B cell (primary cell): Measurements from ENCODE around the gene TRIM16. TPM values are rescaled to one million over a fixed set of nuclear protein-coding genes. Genes with fewer than 3 reads are reported as not detected.
"Not testable (repeated sequence)": the region's sequence is repeated elsewhere in the genome, so short reads cannot be mapped to it uniquely, and the experiment has no call there.

Source experiments
- ATAC-seq: fragments of 200-7000 bp; cut with Tn5 transposase; one replicate; pipeline ENCODE4 v1.10.0; 2021; ENCODE audit warnings: low read depth, mild to moderate bottlenecking, moderate number of reproducible peaks, moderate library complexity
- CTCF ChIA-PET: fragments of 350-600 bp; sonication (Branson Sonifier 250); formaldehyde crosslinking; loops from one replicate; lab custom pipeline; 2021; ENCODE audit warnings: antibody characterized with exemption, inconsistent platforms; lab: Charles Lee
- POLR2A ChIA-PET: fragments of 350-600 bp; sonication (Branson Sonifier 250); formaldehyde crosslinking; loops from one replicate; lab custom pipeline; 2021; ENCODE audit warnings: antibody characterized with exemption; lab: Charles Lee
- DNase-seq: peaks from one replicate; pipeline ENCODE4 v3.0.0; 2013
- H2AFZ ChIP-seq: 2 replicates; pipeline ENCODE4 v1.6.1; 2012; ENCODE audit warnings: mild to moderate bottlenecking, low read depth, low read length; ENCODE audit not compliant: insufficient read depth, poor library complexity, severe bottlenecking
- H3K27ac ChIP-seq, 2 donors: 1 replicate in 1 of 2; 2 replicates in 1 of 2; pipeline ENCODE4 v1.5.1; 2012 to 2013; ENCODE audit warnings: low read length in 2 of 2, mild to moderate bottlenecking in 2 of 2, moderate library complexity in 1 of 2
- H3K27me3 ChIP-seq, 4 experiments: fragments of 200-600 bp in 1 of 4; sonication (generic) in 1 of 4; replicated peaks in 1 of 4; 1 replicate in 2 of 4; 2 replicates in 2 of 4; pipeline versions ENCODE4 v1.6.1 to v1.7.0; 2013 to 2016; ENCODE audit warnings: low read length in 3 of 4, mild to moderate bottlenecking in 2 of 4, mixed read lengths in 1 of 4, moderate library complexity in 1 of 4; ENCODE audit not compliant: insufficient read depth in 4 of 4, control insufficient read depth in 3 of 4; ENCODE audit errors: control extremely low read depth in 1 of 4
- H3K36me3 ChIP-seq, 2 experiments: replicated peaks in 1 of 2; 1 replicate in 1 of 2; 2 replicates in 1 of 2; pipeline versions ENCODE4 v1.6.1 to v1.7.1; 2013; ENCODE audit warnings: low read length in 1 of 2; ENCODE audit not compliant: insufficient read depth in 2 of 2, control insufficient read depth in 1 of 2; ENCODE audit errors: control extremely low read depth in 1 of 2, extremely low read depth in 1 of 2
- H3K4me1 ChIP-seq, 2 donors: fragments of 200-600 bp in 1 of 2; sonication (generic) in 1 of 2; 1 replicate in 1 of 2; 2 replicates in 1 of 2; pipeline versions ENCODE4 v1.5.1 to v1.6.1; 2013 to 2017; ENCODE audit warnings: low read length in 2 of 2; ENCODE audit not compliant: control insufficient read depth in 2 of 2, insufficient read depth in 2 of 2
- H3K4me2 ChIP-seq: replicated peaks from 2 replicates; pipeline ENCODE3; 2012; ENCODE audit warnings: mild to moderate bottlenecking, low read depth, low read length; ENCODE audit not compliant: poor library complexity, severe bottlenecking
- H3K4me3 ChIP-seq, 5 experiments: fragments of 200-600 bp in 1 of 5; sonication (generic) in 1 of 5; 1 replicate in 3 of 5; 2 replicates in 2 of 5; pipeline versions ENCODE4 v1.5.1 to v1.7.0; 2011 to 2016; ENCODE audit warnings: low read length in 4 of 5, mild to moderate bottlenecking in 4 of 5, low read depth in 2 of 5, control low read depth in 1 of 5, moderate library complexity in 1 of 5; ENCODE audit not compliant: insufficient read depth in 1 of 5; ENCODE audit errors: control extremely low read depth in 1 of 5, extremely low read depth in 1 of 5
- H3K79me2 ChIP-seq: fragments of 200-600 bp; sonication (generic); one replicate; pipeline ENCODE4 v1.6.0; 2016; ENCODE audit warnings: low read length; ENCODE audit not compliant: control insufficient read depth, insufficient read depth
- H3K9ac ChIP-seq: fragments of 200-600 bp; sonication (generic); 2 replicates; pipeline ENCODE4 v1.6.1; 2017; ENCODE audit warnings: mild to moderate bottlenecking, low read length, moderate library complexity
- H3K9me3 ChIP-seq, 3 donors: one replicate each; pipeline versions ENCODE4 v1.6.1 to v1.7.1; 2013; ENCODE audit warnings: low read length in 2 of 3; ENCODE audit not compliant: control insufficient read depth in 2 of 3, insufficient read depth in 1 of 3; ENCODE audit errors: control extremely low read depth in 1 of 3
- H4K20me1 ChIP-seq: 2 replicates; pipeline ENCODE4 v1.6.0; 2012; ENCODE audit warnings: mild to moderate bottlenecking, low read length; ENCODE audit not compliant: insufficient read depth, control insufficient read depth, poor library complexity, severe bottlenecking
- H3K27ac Mint-ChIP-seq: one replicate; pipeline ENCODE4 v1.8.0; 2021; ENCODE audit warnings: mixed read lengths
- H3K27me3 Mint-ChIP-seq: one replicate; pipeline ENCODE4 v1.8.0; 2021; ENCODE audit warnings: mixed read lengths
- H3K4me1 Mint-ChIP-seq: one replicate; pipeline ENCODE4 v1.8.0; 2021; ENCODE audit warnings: mixed read lengths
- H3K4me3 Mint-ChIP-seq: one replicate; pipeline ENCODE4 v1.8.0; 2021; ENCODE audit warnings: mixed read lengths
- H3K9me3 Mint-ChIP-seq: one replicate; pipeline ENCODE4 v1.8.0; 2022; ENCODE audit warnings: mixed read lengths; ENCODE audit not compliant: insufficient read depth
- WGBS: methylation state at CpG from one replicate; pipeline ENCODE4 v1.1.5; 2013; ENCODE audit warnings: missing lambda C conversion rate; ENCODE audit not compliant: insufficient coverage; 5-methylcytosine and 5-hydroxymethylcytosine counted together
- intact Hi-C: fragments of 100-400 bp; cut with micrococcal nuclease; formaldehyde crosslinking; loops from one replicate; pipeline ENCODE4 v1.10.0; 2022
- polyA plus RNA-seq: library from polyadenylated mRNA; depleted of rRNA; stranded (reverse); fragments of >200 nt; gene quantifications from 2 replicates; pipeline ENCODE4 v1.2.3, GENCODE V29; 2012
- total RNA-seq, 2 donors: library from RNA; stranded (reverse); fragments of 120-200 nt in 1 of 2; gene quantifications; 1 replicate in 1 of 2; 2 replicates in 1 of 2; pipeline versions ENCODE4 v1.2.3 to v1.2.4, GENCODE V29; 2013 to 2022

Gene TRIM16
- total and polyA plus RNA-seq, 2 donors (not counting 1 experiment from before 2014, with no cell fraction given): 5.6 to 7.8 TPM

DNA sequence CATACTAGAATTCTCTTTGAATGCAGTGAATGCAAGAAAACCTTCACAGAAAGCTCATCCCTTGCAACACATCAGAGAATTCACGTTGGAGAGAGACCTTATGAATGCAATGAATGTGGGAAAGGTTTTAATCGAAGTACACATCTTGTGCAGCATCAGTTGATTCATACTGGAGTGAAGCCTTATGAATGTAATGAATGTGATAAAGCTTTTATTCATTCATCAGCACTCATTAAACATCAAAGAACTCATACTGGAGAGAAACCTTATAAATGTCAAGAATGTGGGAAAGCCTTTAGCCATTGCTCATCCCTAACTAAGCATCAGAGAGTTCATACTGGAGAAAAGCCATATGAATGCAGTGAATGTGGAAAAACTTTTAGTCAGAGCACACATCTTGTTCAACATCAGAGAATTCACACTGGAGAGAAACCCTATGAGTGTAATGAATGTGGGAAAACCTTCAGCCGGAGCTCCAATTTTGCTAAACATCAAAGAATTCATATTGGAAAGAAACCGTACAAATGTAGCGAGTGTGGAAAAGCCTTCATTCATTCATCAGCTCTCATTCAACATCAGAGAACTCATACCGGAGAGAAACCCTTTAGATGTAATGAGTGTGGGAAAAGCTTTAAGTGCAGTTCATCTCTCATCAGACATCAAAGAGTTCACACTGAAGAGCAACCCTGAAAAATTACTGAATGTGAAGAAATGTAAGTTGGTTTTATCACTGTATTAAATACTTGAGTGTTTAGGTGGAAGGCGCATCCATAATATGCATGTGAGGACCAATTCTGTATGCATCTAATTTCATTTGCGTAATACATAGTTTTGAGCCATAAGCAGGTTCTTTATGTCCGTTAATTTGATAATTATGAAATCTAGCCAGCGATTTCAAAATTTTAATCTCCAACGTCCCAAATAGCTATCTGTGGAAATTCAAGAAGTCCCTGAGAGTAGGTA lies 32.8 kb upstream of the TRIM16 start:
- H3K4me1 Mint-ChIP-seq, H3K4me2 ChIP-seq, H3K4me3 ChIP-seq, H3K79me2 ChIP-seq, H3K4me1 ChIP-seq, H3K36me3 ChIP-seq, H3K9ac ChIP-seq, H2AFZ ChIP-seq, H3K27me3 Mint-ChIP-seq, H3K27ac ChIP-seq, H3K27ac Mint-ChIP-seq, ATAC-seq, H4K20me1 ChIP-seq, H3K27me3 ChIP-seq, H3K9me3 Mint-ChIP-seq, H3K4me3 Mint-ChIP-seq, CTCF ChIA-PET, intact Hi-C loops, POLR2A ChIA-PET, DNase-seq: not testable (repeated sequence)
- H3K9me3 ChIP-seq: peaks cover 1 to 21% (median 11%) of the 10 kb centered on the region in 3 donors
- no CpG with 5 or more reads among the region's 11 CpGs for WGBS

DNA sequence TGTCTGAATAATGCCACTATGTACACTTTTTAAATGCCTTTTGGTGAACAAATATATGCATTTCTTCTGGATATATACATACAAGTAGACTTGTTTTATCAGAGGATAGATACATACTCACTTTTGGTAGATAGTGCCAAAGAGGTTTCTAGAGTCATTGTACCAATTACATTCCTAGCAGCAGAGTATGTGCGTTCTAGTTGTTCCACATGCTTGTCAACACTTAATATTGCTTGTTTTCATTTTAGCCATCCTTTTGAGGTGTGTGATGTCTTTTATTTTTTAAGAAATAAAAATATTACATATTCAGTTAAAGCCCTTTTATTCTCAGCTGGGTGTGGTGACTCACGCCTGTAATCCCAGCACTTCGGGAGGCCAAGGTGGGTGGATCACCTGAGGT lies 24.8 kb upstream of the TRIM16 start:
- H3K9me3 Mint-ChIP-seq, ATAC-seq, POLR2A ChIA-PET, H3K4me3 Mint-ChIP-seq, H2AFZ ChIP-seq, H4K20me1 ChIP-seq, H3K4me1 Mint-ChIP-seq, H3K27me3 Mint-ChIP-seq, H3K4me3 ChIP-seq, CTCF ChIA-PET, H3K79me2 ChIP-seq, H3K4me2 ChIP-seq, H3K9ac ChIP-seq, H3K27ac Mint-ChIP-seq, H3K27me3 ChIP-seq, DNase-seq, H3K4me1 ChIP-seq, intact Hi-C loops, H3K27ac ChIP-seq: not testable (repeated sequence)
- H3K36me3 ChIP-seq: peaks cover 10 to 16% of the 10 kb centered on the region in 2 experiments
- H3K9me3 ChIP-seq: peaks cover 7 to 17% (median 9%) of the 10 kb centered on the region in 3 donors
- WGBS: no CpG with 5 or more reads among the region's 3 CpGs

DNA sequence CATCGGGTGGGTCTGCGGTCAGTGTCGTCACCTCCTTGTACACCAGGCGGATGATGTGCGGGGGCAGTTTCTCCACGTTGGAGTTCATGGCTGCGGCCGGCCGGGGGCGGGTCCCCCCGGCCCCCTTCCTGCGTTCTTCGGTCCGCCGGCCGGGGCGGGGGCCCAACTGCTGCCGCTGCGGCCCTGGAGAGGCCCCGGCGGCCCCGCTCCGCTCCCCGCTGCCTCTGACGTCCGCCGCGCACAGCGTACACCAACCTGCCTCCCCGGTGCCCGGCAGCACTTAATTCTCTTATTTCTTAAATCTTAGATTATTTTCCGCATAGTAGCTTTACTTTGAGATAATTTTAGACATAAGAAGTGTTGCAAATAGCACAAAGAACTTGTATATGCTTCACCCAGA lies 20.7 kb upstream of the TRIM16 start:
- H3K9ac ChIP-seq, H3K27me3 Mint-ChIP-seq, H3K27ac Mint-ChIP-seq, H4K20me1 ChIP-seq, ATAC-seq, H3K4me3 ChIP-seq, DNase-seq, H3K27me3 ChIP-seq, H3K4me1 ChIP-seq, H3K4me1 Mint-ChIP-seq, H2AFZ ChIP-seq, H3K9me3 Mint-ChIP-seq, H3K79me2 ChIP-seq, CTCF ChIA-PET, H3K27ac ChIP-seq, H3K4me2 ChIP-seq, H3K4me3 Mint-ChIP-seq, intact Hi-C loops, POLR2A ChIA-PET: not testable (repeated sequence)
- Histone ChIP-seq H3K36me3 (peaks cover 10 to 16% of the 10 kb centered on the region in 2 experiments), H3K9me3 (peaks cover 7 to 13% (median 9%) of the 10 kb centered on the region in 3 donors)
- 99% methylated on average over 29 of the region's 32 CpGs for WGBS

DNA sequence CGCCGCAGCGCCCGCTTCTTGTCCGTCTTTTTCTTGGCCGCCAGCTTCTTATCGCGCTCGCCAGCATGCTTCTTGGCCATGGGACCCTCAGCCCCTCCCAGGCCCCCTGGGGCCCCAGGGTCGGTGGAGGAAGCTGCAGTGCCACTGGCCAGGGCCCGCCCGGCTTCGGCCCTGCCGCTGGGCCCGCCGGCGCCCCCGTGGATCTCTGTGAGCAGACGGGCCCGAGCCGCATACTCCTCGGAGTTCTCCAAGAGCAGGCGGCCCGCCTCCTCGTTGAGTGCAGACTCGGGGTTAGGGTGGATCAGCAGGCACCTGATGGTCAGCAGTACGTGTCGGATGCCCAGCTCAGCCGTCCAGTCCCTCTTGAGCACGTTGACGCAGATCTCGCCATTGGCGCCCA lies 20.1 kb upstream of the TRIM16 start:
- H3K9ac ChIP-seq, H3K9me3 Mint-ChIP-seq, H3K4me3 ChIP-seq, H3K27me3 Mint-ChIP-seq, H3K4me1 ChIP-seq, DNase-seq, POLR2A ChIA-PET, H3K79me2 ChIP-seq, H3K27ac Mint-ChIP-seq, H3K4me2 ChIP-seq, intact Hi-C loops, H3K27me3 ChIP-seq, ATAC-seq, H2AFZ ChIP-seq, H4K20me1 ChIP-seq, H3K4me1 Mint-ChIP-seq, H3K27ac ChIP-seq, H3K4me3 Mint-ChIP-seq, CTCF ChIA-PET: not testable (repeated sequence)
- H3K36me3 ChIP-seq: peaks cover 10 to 16% of the 10 kb centered on the region in 2 experiments
- H3K9me3 ChIP-seq: peaks cover 7 to 13% (median 9%) of the 10 kb centered on the region in 3 donors
- WGBS: 93% methylated on average over 15 of the region's 33 CpGs
